ENCODE measurements around the gene ACER3.

Gene ACER3

GRCh38 chr11:76834151-76834550, 26.6 kb upstream of the ACER3 start:
- DNase-seq (ENCODE audit: low read depth in 1 of 2, low spot score in 1 of 2) = no peak
- TF ChIP-seq, protein P1, sequence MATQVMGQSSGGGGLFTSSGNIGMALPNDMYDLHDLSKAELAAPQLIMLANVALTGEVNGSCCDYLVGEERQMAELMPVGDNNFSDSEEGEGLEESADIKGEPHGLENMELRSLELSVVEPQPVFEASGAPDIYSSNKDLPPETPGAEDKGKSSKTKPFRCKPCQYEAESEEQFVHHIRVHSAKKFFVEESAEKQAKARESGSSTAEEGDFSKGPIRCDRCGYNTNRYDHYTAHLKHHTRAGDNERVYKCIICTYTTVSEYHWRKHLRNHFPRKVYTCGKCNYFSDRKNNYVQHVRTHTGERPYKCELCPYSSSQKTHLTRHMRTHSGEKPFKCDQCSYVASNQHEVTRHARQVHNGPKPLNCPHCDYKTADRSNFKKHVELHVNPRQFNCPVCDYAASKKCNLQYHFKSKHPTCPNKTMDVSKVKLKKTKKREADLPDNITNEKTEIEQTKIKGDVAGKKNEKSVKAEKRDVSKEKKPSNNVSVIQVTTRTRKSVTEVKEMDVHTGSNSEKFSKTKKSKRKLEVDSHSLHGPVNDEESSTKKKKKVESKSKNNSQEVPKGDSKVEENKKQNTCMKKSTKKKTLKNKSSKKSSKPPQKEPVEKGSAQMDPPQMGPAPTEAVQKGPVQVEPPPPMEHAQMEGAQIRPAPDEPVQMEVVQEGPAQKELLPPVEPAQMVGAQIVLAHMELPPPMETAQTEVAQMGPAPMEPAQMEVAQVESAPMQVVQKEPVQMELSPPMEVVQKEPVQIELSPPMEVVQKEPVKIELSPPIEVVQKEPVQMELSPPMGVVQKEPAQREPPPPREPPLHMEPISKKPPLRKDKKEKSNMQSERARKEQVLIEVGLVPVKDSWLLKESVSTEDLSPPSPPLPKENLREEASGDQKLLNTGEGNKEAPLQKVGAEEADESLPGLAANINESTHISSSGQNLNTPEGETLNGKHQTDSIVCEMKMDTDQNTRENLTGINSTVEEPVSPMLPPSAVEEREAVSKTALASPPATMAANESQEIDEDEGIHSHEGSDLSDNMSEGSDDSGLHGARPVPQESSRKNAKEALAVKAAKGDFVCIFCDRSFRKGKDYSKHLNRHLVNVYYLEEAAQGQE (IDR thresholded peaks at IDR 0.05; ENCODE audit: insufficient replicate concordance, low read depth) = no peak
- TF ChIP-seq GABPA (IDR thresholded peaks at IDR 0.05; ENCODE audit: low read depth) = no peak
- no peak for TF ChIP-seq POLR2AphosphoS5 (IDR thresholded peaks at IDR 0.05; ENCODE audit: low read depth)
- no peak for TF ChIP-seq SPI1 (IDR thresholded peaks at IDR 0.05; ENCODE audit: borderline replicate concordance, low read depth)
- TF ChIP-seq, protein P2, sequence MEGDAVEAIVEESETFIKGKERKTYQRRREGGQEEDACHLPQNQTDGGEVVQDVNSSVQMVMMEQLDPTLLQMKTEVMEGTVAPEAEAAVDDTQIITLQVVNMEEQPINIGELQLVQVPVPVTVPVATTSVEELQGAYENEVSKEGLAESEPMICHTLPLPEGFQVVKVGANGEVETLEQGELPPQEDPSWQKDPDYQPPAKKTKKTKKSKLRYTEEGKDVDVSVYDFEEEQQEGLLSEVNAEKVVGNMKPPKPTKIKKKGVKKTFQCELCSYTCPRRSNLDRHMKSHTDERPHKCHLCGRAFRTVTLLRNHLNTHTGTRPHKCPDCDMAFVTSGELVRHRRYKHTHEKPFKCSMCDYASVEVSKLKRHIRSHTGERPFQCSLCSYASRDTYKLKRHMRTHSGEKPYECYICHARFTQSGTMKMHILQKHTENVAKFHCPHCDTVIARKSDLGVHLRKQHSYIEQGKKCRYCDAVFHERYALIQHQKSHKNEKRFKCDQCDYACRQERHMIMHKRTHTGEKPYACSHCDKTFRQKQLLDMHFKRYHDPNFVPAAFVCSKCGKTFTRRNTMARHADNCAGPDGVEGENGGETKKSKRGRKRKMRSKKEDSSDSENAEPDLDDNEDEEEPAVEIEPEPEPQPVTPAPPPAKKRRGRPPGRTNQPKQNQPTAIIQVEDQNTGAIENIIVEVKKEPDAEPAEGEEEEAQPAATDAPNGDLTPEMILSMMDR (IDR thresholded peaks at IDR 0.05; ENCODE audit: insufficient read depth, low read length) = no peak
- no peak overlapping the region for H3K4me3 ChIP-seq (replicated peaks; ENCODE audit: insufficient read depth, low read length)
- H3K27ac ChIP-seq (replicated peaks) = no peak overlapping the region
- peaks cover 2% of the 10 kb centered on the region for H3K27me3 ChIP-seq (ENCODE audit: insufficient read depth, poor library complexity, severe bottlenecking)

- DNase-seq (ENCODE audit: low read depth in 1 of 2, low spot score in 1 of 2) = no peak
- TF ChIP-seq GABPA (IDR thresholded peaks at IDR 0.05; ENCODE audit: low read depth) (no peak), SPI1 (IDR thresholded peaks at IDR 0.05; ENCODE audit: borderline replicate concordance, low read depth) (no peak), POLR2AphosphoS5 (IDR thresholded peaks at IDR 0.05; ENCODE audit: low read depth) (no peak)
- TF ChIP-seq, protein P1 (IDR thresholded peaks at IDR 0.05; ENCODE audit: insufficient replicate concordance, low read depth) = no peak
- TF ChIP-seq, protein P2 (IDR thresholded peaks at IDR 0.05; ENCODE audit: insufficient read depth, low read length) = no peak
- Histone ChIP-seq H3K4me3 (replicated peaks; ENCODE audit: insufficient read depth, low read length) (no peak overlapping the region), H3K27me3 (ENCODE audit: insufficient read depth, poor library complexity, severe bottlenecking) (peaks cover 2% of the 10 kb centered on the region), H3K27ac (replicated peaks) (no peak overlapping the region)
These were observed 25.7 kb upstream of the ACER3 start for GRCh38 chr11:76835036-76835435.

DNA sequence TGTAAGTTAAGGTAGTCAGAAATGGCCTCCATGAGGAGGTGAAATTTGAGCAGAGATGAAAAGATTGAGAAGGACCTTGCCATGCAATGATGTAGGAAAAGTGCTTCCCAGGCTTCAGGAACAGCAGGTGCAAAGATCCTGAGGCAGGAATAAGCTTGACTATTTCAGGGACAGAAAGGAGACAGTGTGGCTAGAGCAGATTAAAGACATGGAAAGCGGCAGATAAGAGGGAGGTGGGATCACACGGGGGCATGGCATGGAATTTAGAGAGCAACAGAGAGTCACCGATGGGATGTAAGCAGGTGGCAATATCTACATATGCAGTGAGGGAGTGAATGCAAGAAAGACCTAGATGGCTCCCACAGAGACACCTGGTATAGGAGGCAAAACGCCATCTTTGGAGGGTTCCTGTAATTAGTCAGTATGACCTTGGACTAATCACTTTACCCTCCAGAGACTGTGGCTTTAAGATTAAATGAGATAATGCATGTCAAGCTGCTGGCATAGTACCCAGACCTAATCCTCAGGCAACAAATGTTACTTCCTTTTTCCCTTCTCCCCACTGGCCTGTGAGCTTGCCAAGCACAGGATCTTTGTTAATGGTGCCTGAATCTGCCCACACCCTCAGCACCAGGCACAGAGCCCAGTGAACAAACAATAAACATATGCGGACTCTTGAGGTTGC, 24.6 kb upstream of the ACER3 start:
- TF ChIP-seq GABPA (IDR thresholded peaks at IDR 0.05; ENCODE audit: low read depth) (no peak), SPI1 (IDR thresholded peaks at IDR 0.05; ENCODE audit: borderline replicate concordance, low read depth) (no peak)
- DNase-seq (ENCODE audit: low read depth in 1 of 2, low spot score in 1 of 2) = no peak
- no peak overlapping the region for H3K27ac ChIP-seq (replicated peaks)
- H3K27me3 ChIP-seq (ENCODE audit: insufficient read depth, poor library complexity, severe bottlenecking) = peaks cover 2% of the 10 kb centered on the region
- H3K4me3 ChIP-seq (replicated peaks; ENCODE audit: insufficient read depth, low read length) = no peak overlapping the region

DNA sequence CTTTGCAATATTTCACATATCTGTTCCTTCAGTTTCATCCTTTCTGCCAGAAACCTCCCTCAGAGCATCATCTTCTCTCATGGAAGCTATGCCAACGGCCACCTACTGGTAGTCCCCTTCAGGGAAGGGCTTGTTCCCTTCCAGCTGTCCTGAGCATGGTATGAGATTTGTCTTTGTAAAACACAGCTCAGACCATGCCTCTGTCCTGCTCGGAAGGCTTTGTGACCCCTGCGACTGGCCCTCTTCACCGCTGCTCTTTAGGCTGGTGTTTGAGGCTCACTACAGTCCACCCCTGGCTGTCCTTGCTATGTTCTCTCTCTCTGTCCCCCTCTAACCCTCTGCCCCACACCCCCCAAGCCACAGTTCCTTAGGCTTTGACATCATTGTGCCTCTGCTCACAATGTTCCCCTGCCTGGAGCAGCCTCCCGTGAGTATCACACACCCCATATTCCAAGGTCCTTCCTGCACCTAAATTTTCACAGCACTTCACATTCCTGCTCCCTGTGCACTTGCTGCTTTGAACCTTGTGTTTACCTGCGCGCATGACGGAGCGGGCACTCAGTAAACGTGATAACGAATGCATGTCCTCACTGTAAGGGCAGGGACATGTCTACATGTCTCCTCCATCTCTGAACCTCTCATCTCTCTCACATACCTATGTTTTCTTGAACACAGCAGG, 24.0 kb upstream of the ACER3 start:
- TF ChIP-seq SPI1 (IDR thresholded peaks at IDR 0.05; ENCODE audit: borderline replicate concordance, low read depth) (no peak), GABPA (IDR thresholded peaks at IDR 0.05; ENCODE audit: low read depth) (no peak), POLR2AphosphoS5 (IDR thresholded peaks at IDR 0.05; ENCODE audit: low read depth) (no peak)
- TF ChIP-seq, protein P1 (IDR thresholded peaks at IDR 0.05; ENCODE audit: insufficient replicate concordance, low read depth) = no peak
- TF ChIP-seq, protein P2 (IDR thresholded peaks at IDR 0.05; ENCODE audit: insufficient read depth, low read length) = no peak
- DNase-seq (ENCODE audit: low read depth in 1 of 2, low spot score in 1 of 2) = no peak
- peaks cover 2% of the 10 kb centered on the region for H3K27me3 ChIP-seq (ENCODE audit: insufficient read depth, poor library complexity, severe bottlenecking)
- H3K4me3 ChIP-seq (replicated peaks; ENCODE audit: insufficient read depth, low read length) = no peak overlapping the region
- H3K27ac ChIP-seq (replicated peaks) = no peak overlapping the region

All from HL-60 (cell line).